Measurements from ENCODE around the gene CCDC85A.

GRCh38 chr2:56380861-56381260 is 197.1 kb downstream of the CCDC85A start:
- no peak for TF ChIP-seq CTCF (IDR thresholded peaks at IDR 0.05; ENCODE audit: control extremely low read depth in 1 of 3, insufficient read depth in 1 of 3, low read depth in 1 of 3, low read length in 3 of 3)
- TF ChIP-seq SP1 (IDR thresholded peaks at IDR 0.05; ENCODE audit: low read depth, low read length): no peak
- no peak for TF ChIP-seq CTBP2 (IDR thresholded peaks at IDR 0.05; ENCODE audit: borderline replicate concordance, insufficient read depth, insufficient read length, low read length)
- TF ChIP-seq TCF12 (IDR thresholded peaks at IDR 0.05; ENCODE audit: low read depth, low read length): no peak
- no peak for TF ChIP-seq POLR2A (IDR thresholded peaks at IDR 0.05; ENCODE audit: control extremely low read depth in 1 of 2, low read depth in 2 of 2, low read length in 2 of 2)
- no peak for TF ChIP-seq EP300 (IDR thresholded peaks at IDR 0.05; ENCODE audit: borderline replicate concordance in 1 of 2, low read depth in 2 of 2, low read length in 2 of 2)
- TF ChIP-seq JUN (IDR thresholded peaks at IDR 0.05; ENCODE audit: low read depth, low read length): no peak
- TF ChIP-seq BRCA1 (IDR thresholded peaks at IDR 0.05; ENCODE audit: low read depth, low read length): no peak
- no peak for TF ChIP-seq EZH2 (IDR thresholded peaks at IDR 0.05; ENCODE audit: low read depth, low read length, severe bottlenecking)
- no peak for TF ChIP-seq CHD1 (IDR thresholded peaks at IDR 0.05; ENCODE audit: low read depth, low read length)
- TF ChIP-seq CEBPB (IDR thresholded peaks at IDR 0.05; ENCODE audit: low read depth, low read length): no peak
- TF ChIP-seq CREB1 (IDR thresholded peaks at IDR 0.05): no peak
- no peak for TF ChIP-seq CBX8 (IDR thresholded peaks at IDR 0.05; ENCODE audit: borderline replicate concordance, low read depth, low read length)
- no peak for TF ChIP-seq USF2 (IDR thresholded peaks at IDR 0.05; ENCODE audit: low read length)

Measured in H1 (cell line).